ENCODE measurements around the gene TLR7.

Gene TLR7
- total RNA-seq = 0 to 0.11 (median 0.05) reads per million in 3 experiments

DNA sequence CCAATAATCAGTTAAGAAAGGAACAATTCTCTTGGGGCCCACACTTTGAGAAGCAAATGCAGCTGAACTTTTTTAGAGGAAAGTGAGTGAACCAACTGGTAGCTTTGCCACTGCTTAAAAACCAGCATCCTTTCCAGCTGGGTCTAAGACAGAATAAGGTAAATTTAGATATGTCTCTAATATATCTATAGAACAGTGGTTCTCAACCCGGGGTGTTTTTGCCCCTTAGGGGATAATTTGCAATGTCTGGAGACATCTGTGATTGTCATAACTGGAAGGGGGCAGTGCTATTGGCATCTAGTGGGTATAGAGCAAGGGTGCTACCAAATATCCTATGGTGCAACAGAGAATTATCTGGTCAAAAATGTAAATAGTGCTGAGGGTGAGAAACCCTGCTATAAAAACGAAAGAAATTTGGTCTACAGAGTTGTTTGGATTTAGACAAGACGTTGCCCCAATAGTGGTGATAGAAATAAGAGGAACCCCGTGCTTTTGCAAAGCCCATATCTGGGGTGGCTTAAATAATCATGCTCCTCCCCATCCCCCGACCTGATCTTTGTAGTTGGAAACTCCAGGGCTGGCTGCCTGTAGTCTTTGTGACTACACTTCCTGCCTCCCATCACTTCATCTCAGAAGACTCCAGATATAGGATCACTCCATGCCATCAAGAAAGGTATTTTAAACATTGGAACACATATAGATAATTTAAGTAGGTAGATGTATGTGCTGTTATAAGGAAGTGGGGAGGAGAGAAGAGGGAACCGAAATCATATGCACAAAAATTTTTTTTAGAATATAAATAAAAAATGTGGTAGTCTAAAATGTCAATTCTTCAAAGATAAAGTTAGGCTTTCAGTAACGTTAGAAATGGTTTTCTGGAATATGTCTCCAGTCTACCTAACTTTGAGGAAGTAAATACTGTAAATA, at the start of gene TLR7:
TLR7 (plus strand) TSS at position 622 of the 927 bp plus-strand sequence. CDS start 507 bp downstream, outside the sequence.
- DNase-seq = no peak

DNA sequence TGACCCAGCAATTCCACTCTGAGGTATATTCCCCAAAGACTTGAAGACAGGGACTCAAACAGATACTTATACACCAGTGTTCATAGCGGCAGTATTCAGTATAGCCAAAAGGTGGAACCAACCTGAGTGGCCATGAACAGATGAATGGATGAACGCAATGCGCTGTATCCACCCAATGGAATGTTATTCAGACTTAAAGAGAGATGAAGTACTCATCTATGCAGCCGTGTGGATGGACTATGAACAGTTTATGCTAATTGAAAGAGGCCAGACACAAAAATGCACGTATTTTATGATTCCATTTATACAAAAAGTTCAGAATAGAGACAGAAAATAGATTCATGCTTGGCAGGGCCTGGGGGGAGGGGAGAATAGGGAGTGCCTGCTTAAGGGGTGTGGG, 49.3 kb upstream of the TLR7 start:
- DNase-seq = no peak

DNA sequence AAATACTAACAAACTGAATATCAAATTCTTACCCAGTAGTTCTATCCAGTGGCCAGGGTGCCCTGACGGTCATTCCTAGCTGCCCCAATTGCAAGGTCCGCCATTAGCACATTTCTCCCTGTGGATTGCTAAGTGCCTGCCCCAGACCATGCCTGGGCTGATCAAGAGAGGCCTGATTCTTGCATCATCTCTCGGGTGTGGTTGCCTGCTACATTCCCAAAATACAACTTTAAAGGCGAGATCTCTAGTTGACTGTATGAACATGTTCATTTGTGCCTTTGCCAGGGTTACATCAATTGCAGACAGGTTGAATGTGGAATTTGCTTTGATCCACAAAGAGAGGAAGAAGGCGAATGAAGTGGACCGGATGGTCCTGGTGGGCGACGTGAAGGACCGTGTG, 47.6 kb upstream of the TLR7 start:
- no peak for DNase-seq

DNA sequence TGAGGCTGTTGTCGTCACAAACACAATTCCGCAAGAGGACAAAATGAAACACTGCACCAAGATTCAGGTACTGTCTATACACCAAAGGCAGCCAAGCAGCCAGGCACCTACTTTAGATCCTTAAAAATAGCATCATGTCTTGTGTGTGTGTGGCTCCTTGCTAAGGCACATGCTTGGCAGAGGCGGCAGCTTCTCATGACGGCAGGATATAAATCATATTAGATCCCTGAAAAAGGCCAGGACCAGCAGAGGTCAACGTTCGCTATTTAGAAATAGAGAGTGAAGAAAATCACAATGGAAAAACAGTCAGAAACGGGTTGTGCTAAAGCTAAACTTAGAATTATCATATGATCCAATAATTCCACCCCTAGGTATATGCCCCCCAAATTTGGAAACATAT, 46.1 kb upstream of the TLR7 start:
- no peak for DNase-seq

DNA sequence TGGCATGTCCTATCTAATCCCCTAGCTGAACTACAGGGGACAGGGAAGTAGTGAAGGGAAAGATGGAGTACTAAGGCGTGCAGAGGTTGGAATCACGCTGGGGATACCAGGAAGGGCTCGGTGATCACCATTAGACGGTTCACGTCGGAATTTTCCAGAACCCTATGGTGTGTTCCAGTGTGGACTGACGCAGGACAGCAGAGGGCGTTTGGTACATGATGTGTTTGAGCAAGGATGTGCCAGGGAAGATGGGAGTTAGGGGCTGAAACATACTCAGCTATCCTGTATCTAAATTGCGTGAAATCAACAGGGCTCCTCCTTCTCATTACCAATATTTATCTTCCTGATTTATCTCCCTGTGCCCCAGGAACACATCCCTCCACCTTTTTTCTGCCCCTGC, 41.9 kb upstream of the TLR7 start:
- no peak for DNase-seq

DNA sequence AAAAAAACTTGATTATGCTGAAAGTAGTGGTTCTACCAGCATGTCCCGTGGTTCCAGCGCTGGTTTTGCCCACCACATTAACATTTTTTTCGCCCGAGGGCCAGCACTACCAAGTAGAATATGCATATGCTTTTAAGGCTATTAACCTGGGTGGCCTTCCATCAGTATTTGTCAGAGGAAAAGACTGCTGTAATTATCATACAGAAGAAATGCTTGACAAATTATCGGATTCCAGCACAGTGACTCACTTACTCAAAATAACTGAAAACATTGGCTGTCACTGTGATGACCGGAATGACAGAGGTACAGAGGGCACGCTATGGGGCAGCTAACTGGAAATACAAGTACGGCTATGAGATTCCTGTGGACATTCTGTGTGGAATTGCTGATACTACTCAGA, 41.1 kb upstream of the TLR7 start:
- no peak for DNase-seq

DNA sequence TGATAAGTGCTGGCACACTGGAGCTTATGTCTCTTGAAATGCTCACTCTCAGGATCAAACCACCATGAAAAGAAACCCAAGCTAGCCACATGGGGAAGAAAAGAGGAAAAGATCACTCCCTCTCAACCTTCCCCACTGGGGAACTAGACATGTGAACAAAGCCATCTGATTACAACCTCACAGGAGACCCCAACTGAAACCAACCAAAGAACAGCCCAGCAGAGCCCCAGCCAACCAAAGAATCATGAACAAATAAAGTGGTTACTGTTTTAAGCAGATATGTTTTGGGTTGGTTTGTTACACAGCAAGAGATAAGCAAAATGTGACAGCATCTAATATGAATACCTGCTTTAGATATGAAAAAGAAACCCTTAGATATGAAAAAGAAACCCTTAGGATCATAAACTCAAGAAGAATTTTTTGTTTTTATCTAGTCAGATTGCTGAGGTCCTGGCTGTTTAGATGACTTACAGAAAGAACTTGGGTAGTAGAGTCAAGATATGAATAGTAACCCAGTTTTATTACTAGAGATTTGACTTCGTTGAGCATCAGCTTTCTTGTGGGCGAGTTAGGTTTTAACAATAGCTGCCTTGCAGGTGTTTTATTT, 23.7 kb upstream of the TLR7 start:
- no peak for DNase-seq

DNA sequence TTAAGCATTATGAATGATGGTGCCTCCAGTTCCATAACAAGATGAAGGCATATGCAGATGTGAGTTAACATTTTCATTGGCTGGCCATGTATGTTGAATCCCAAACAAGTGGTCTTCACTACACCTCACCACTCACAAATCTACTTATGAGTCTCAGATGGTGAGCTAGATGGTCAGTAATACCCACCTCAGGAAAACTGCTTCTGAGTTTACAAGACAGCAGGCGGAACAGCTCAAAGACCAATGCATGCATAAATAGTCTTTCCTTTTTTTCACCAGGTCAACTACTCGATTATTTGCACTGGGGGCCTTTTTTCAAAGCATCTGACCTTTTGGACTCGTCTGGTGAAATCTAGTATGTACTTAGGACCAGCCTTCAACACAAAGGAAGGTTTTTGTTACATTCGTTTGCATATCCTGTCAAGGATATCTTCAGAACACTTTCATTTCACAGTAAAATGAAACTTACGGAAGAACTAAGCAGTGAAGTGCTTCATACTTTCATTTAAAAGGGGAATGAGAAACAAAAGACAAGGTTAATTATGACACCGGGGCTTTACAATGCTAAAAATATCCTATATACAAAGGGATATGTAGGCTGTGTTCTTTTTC, 23.1 kb upstream of the TLR7 start:
- no peak for DNase-seq

DNA sequence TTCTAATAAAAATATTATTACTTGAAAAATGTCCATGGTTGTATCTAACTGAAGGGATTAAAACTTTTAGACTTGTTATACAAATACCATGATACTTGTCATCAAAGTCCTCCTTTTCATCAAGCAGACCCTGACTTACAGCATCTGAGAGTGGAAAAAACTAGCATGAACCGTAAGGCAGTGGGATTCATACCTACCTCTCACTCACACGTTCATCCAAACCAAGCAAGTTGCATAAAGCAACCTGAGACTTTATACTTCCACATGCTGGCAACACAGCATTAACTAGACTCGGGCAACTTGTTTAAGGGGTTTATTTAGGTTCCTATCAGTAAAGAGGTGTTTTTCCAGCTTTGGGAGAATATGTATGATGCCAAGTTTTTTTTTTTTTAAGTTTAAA, 22.6 kb upstream of the TLR7 start:
- no peak for DNase-seq

DNA sequence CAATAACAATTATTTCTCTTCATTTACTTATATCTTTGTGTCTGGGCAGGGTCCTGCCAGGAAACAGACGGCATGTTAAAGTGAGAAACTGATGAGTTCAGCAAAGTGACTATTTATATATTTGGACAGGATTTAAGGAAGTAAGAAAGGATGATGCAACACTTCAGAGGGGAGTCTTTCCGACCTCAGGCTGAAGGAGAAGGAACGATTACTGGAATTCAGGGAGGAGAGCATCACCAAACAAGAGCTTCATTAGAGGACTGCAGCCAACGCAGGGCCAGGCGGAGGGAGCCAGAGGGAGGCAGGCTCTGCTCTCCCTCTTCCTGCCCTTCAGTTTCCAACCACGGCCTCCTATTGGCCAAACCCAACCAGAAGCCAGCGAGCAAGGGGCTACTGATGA, 1.5 kb upstream of the TLR7 start:
- DNase-seq = no peak

DNA sequence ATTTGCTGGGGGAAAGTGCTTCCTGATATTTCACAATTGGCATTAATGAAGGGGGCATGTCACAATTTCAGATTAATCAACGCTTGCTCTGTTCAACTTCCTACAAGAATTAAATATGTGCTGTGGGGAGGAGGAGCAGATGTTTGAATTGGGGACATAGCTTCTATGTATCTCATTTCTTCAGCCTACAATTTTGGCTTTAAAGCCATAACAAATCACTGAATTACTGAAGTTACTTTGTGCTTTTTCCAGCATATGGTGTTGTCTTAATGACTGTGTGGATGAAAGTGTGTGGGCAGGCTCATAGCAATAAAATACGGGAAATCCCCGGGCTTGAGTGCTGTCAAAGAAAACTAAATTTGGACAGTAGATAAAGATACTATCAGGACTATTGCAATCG, 813 bp downstream of the TLR7 start:
- DNase-seq = no peak

DNA sequence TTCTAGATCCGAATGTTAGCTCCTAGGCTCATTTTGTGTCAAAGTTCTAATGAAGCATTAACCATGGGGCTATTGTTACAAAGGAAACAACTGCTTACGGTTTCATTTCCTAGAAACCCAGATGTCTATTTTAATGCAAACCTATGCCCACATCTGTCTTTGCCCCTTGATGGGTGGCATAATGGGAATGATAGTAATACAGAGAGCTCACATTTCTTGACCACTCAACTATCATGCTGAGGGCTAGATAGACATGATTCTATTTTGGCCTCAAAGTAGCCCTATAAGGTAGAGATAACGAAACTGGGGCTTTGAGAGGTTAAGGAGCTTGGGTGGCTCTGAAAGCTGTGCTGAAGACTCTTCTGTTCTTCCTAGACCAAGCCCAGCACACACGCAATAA, 1.9 kb downstream of the TLR7 start:
- DNase-seq = no peak

DNA sequence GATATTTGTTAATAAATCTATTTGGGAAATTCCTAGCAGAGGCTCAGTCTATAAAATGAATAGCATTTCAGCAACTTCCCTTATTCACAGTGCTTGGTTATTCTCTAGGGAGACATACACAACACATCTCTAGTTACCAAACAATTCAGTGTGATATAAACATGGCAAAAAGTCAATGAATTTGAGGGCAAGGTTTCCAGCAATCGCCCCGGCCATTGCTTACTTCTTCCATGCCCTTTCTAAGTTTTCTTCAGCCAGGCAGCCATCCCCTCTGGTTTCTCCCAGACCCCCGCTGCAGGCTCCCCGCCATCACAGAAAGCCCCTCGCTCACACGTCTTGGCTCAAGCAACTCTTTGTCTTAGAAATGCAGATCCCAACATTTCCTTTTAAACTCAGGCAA, 4.4 kb downstream of the TLR7 start:
- no peak for DNase-seq

DNA sequence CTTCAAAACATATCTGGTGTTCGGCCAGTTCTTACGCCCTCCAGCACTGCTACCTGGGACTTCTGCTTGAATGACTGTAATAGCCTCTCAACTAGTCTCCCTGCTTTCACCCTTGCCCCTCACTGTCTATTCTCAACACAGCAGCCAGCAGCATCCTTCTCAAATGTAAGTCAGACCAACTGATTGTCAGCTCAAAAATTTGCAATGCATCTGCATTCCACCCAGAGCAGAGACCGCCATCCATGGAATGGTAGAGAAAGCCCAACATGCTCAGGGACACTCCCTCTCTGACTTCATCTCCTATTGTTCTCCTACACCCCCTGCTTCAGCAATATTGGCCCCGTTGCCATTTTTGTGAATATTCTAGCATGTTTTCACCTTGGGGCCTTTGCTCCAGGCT, 5.9 kb downstream of the TLR7 start:
- DNase-seq = no peak

DNA sequence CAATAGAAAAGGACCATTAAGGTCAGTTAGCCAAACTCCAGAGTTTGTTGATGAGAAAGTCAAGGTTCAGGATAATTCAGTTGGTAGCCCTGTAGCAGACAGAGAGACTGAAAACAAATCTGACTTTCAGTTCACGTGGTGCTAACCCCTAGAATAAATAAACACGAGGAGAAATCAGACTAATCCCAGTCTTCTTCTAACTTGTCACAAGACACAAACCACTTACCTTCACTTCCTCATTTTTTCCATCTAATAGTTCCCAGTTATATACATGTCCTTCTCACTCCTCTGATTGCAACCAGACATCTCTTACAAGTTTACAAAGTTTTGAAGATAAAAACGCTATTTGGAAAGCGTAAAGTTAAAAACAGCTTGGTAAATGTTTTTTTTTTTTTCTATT, 7.7 kb downstream of the TLR7 start:
- no peak for DNase-seq

DNA sequence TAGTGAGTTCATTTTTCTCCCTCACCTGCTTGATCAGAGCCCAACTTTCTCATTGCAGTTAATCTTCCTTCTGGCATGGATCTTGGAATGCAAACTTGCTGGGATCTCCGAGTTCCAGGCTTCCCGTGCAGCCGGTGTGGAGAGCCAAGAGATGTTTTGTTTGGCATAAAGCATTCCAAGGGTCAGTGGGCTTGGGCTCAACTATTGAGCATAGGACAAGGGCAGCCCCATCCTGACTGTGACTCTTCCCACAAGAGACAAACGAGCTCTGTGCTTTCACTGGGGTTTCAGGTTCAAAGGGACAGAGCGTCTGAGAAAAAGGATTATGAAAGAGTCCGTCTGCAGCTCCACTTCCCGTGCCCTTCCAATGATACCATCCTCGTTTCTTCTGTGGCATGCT, 10.5 kb downstream of the TLR7 start:
- DNase-seq = no peak

DNA sequence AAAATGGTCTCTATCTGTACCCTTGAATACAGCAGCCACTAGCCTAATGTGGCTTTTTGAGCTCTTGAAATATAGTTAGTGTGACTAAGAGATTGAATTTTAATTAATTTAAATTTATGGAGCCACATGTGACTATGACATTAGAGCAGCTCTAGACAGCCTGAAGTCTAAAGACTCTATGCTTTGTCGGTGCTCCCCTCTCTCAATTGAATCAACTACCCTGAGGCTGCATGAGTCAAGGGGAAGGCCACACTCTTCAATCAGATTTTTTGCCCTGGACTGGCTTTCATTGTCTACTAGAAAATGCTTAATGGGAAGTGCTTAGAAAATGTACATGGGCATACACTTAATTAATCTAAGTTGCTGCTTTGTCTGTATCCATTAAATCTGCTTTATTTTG, 11.7 kb downstream of the TLR7 start:
- no peak for DNase-seq

DNA sequence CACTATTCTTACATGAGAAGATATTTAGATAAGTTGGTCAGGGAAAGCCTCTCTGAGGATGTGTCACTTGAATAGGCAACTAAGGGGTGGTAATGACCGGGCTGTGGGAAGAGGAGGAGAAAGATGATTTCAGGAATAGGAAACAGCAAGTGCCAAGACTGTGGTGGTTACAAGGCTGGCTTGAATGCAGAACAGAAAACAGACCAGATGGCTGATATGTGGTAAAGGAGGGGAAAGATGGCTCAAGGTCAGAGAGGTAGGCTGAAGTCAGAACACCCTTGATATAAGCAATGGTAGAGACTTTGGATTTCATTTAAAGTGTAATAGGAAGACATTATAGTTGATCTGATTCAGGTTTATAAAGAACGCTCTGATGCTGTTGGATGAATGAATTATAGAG, 15.0 kb downstream of the TLR7 start:
- DNase-seq = no peak

DNA sequence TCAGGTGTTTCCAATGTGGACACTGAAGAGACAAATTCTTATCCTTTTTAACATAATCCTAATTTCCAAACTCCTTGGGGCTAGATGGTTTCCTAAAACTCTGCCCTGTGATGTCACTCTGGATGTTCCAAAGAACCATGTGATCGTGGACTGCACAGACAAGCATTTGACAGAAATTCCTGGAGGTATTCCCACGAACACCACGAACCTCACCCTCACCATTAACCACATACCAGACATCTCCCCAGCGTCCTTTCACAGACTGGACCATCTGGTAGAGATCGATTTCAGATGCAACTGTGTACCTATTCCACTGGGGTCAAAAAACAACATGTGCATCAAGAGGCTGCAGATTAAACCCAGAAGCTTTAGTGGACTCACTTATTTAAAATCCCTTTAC, 18.6 kb downstream of the TLR7 start:
- DNase-seq = no peak

DNA sequence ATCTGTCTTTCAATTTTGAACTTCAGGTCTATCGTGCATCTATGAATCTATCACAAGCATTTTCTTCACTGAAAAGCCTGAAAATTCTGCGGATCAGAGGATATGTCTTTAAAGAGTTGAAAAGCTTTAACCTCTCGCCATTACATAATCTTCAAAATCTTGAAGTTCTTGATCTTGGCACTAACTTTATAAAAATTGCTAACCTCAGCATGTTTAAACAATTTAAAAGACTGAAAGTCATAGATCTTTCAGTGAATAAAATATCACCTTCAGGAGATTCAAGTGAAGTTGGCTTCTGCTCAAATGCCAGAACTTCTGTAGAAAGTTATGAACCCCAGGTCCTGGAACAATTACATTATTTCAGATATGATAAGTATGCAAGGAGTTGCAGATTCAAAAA, 19.7 kb downstream of the TLR7 start:
- DNase-seq = no peak

DNA sequence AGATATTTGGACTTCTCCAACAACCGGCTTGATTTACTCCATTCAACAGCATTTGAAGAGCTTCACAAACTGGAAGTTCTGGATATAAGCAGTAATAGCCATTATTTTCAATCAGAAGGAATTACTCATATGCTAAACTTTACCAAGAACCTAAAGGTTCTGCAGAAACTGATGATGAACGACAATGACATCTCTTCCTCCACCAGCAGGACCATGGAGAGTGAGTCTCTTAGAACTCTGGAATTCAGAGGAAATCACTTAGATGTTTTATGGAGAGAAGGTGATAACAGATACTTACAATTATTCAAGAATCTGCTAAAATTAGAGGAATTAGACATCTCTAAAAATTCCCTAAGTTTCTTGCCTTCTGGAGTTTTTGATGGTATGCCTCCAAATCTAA, 20.3 kb downstream of the TLR7 start:
- DNase-seq = no peak

DNA sequence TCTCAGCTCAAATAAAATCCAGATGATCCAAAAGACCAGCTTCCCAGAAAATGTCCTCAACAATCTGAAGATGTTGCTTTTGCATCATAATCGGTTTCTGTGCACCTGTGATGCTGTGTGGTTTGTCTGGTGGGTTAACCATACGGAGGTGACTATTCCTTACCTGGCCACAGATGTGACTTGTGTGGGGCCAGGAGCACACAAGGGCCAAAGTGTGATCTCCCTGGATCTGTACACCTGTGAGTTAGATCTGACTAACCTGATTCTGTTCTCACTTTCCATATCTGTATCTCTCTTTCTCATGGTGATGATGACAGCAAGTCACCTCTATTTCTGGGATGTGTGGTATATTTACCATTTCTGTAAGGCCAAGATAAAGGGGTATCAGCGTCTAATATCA, 20.9 kb downstream of the TLR7 start:
- DNase-seq = no peak

DNA sequence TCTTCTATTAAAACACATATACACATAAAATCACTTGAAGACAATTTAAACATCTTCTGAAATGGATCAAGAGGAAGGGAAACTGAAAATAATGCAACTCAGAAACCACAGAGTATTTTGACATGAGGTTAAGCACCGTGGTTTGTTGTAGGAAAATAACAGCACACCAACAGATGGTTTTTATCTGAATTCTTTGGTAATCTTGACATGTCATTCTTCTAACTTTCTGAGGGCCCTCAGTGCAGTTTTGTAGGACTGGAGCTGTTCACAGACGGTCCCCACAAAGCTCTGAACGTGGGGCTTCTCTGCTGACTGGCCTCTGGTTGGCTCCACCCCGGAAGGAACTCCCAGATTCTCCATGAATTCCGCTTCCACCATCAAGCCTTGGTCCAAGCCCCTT, 23.6 kb downstream of the TLR7 start:
- no peak for DNase-seq

DNA sequence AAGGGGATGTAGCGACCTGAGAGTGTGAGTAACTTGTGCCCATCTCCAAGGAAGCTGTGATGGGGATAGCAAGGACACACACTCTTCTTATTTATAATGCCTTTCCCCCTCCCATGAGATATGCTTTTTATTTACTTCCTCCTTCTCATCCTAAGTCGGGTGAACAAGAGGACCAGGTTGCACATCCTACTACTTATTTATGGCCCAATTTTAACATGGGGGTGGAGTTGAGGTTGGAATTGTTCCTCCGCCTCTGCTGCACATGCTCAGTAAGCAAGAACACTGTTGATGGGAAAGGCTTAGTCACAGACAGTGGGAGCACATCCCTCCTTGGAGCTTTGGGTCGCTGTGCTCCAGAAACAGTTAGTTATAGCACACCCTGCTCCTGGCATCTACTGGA, 24.3 kb downstream of the TLR7 start:
- no peak for DNase-seq

Data from central memory CD4-positive, alpha-beta T cell (primary cell).